ENCODE data around the gene XYLT1. TPM values are rescaled to one million over a fixed set of nuclear protein-coding genes. Genes with fewer than 3 reads are reported as not detected.

XYLT1 gene
- total and polyA plus RNA-seq, 2 of the 8 experiments (the other 6 are each of a cell fraction or from before 2014, with no cell fraction given), result 6.6 to 25.4 TPM

GRCh38 chr16:17334096-17334495, 136.7 kb downstream of the XYLT1 start (continued):
- TF ChIP-seq CHD7 (IDR thresholded peaks at IDR 0.05; ENCODE audit: insufficient replicate concordance, low read length) (no peak), HDAC6 (IDR thresholded peaks at IDR 0.05; ENCODE audit: low read depth, low read length) (no peak), SP2 (IDR thresholded peaks at IDR 0.05; ENCODE audit: low read length) (no peak), HDAC2 (IDR thresholded peaks at IDR 0.05; ENCODE audit: borderline replicate concordance in 1 of 2, low read depth in 2 of 2, low read length in 2 of 2) (no peak), BACH1 (IDR thresholded peaks at IDR 0.05; ENCODE audit: low read length) (no peak), TAF1 (IDR thresholded peaks at IDR 0.05; ENCODE audit: low read depth, low read length) (no peak), POLR2A (IDR thresholded peaks at IDR 0.05; ENCODE audit: control extremely low read depth in 1 of 2, low read depth in 2 of 2, low read length in 2 of 2) (no peak)

All from H1 (cell line).